Spleen (tissue), 11 donors: Measurements from ENCODE around the gene HOXC11. TPM values are rescaled to one million over a fixed set of nuclear protein-coding genes. Genes with fewer than 3 reads are reported as not detected.

Source experiments
- DNase-seq: peaks from one replicate; pipeline ENCODE4 v3.0.0-alpha.2; 2020
- H3K27ac ChIP-seq, 8 donors: fragments of 200-600 bp; sonication (generic) in 7 of 8; 1 replicate in 4 of 8; 2 replicates in 4 of 8; pipeline versions ENCODE4 v1.5.0 to v1.8.0; 2016 to 2021; ENCODE audit warnings: inconsistent platforms in 4 of 8, mild to moderate bottlenecking in 4 of 8, moderate library complexity in 1 of 8
- H3K27me3 ChIP-seq, 7 donors: fragments of 200-600 bp; sonication (generic) in 6 of 7; replicated peaks in 1 of 7; 1 replicate in 4 of 7; 2 replicates in 3 of 7; pipeline versions ENCODE4 v1.5.0 to v1.8.0; 2016 to 2021; ENCODE audit warnings: inconsistent platforms in 3 of 7, mild to moderate bottlenecking in 1 of 7
- H3K36me3 ChIP-seq, 6 donors: fragments of 200-600 bp; sonication (generic) in 5 of 6; 1 replicate in 4 of 6; 2 replicates in 2 of 6; pipeline versions ENCODE4 v1.5.0 to v1.8.0; 2016 to 2021; ENCODE audit warnings: inconsistent platforms in 2 of 6
- H3K4me1 ChIP-seq, 6 donors: fragments of 200-600 bp; sonication (generic) in 5 of 6; 1 replicate in 3 of 6; 2 replicates in 3 of 6; pipeline versions ENCODE4 v1.5.0 to v1.8.0; 2016 to 2021; ENCODE audit warnings: inconsistent platforms in 3 of 6
- H3K4me3 ChIP-seq, 8 donors: fragments of 200-600 bp; sonication (generic) in 7 of 8; 1 replicate in 4 of 8; 2 replicates in 4 of 8; pipeline versions ENCODE4 v1.5.0 to v1.8.0; 2016 to 2021; ENCODE audit warnings: inconsistent platforms in 4 of 8, mild to moderate bottlenecking in 4 of 8, moderate library complexity in 2 of 8
- H3K9me3 ChIP-seq, 8 donors: fragments of 200-600 bp; sonication (generic) in 7 of 8; 1 replicate in 4 of 8; 2 replicates in 4 of 8; pipeline versions ENCODE4 v1.5.0 to v1.8.0; 2016 to 2021; ENCODE audit warnings: inconsistent platforms in 4 of 8
- POLR2A ChIP-seq, 3 donors: fragments of 450-650 bp; IDR thresholded peaks; one replicate each; pipeline ENCODE4 v1.5.1; 2017; ENCODE audit warnings: antibody characterized with exemption in 3 of 3, mild to moderate bottlenecking in 1 of 3
- POLR2AphosphoS5 ChIP-seq, 3 donors: sonication (generic); formaldehyde crosslinking; IDR thresholded peaks; one replicate each; pipeline ENCODE4 v1.5.1; 2017; ENCODE audit warnings: antibody characterized with exemption in 3 of 3
- WGBS, 5 donors: extraction: QIAGEN DNeasy Blood & Tissue Kit in 3 of 5; methylation state at CpG; one replicate each; pipeline versions ENCODE4 v1.1.5 to v1.1.7; 2013 to 2018; 5-methylcytosine and 5-hydroxymethylcytosine counted together
- intact Hi-C: fragments of 100-400 bp; cut with DNase I; formaldehyde crosslinking; loops from one replicate; pipeline ENCODE4 v1.15.0; 2023; ENCODE audit warnings: low total_unique reads
- polyA plus RNA-seq, 3 donors: library from polyadenylated mRNA; stranded (reverse); fragments of 200-250 nt; gene quantifications; one replicate each; pipeline ENCODE4 v1.2.1, GENCODE V29; 2013
- total RNA-seq, 7 donors: library from RNA; depleted of rRNA in 3 of 7; stranded (reverse); fragments of >200 nt in 3 of 7; fragmentation: NEBNext Ultra II Directional in 4 of 7; extraction: Animal tissue kit (Norgen Biotek cat#: 25700) in 4 of 7; gene quantifications; one replicate each; pipeline versions ENCODE4 v1.1.0 to v1.2.1, GENCODE V29; 2016 to 2021
- TF ChIP-seq, protein P1 (sequence below), 11 experiments: fragments of 200-600 bp in 7 of 11; fragments of 450-650 bp in 4 of 11; sonication (generic) in 4 of 11; IDR thresholded peaks in 8 of 11; conservative IDR thresholded peaks in 3 of 11; 1 replicate in 7 of 11; 2 replicates in 4 of 11; pipeline versions ENCODE4 v1.4.0 to v1.8.0; 2016 to 2021; ENCODE audit warnings: antibody characterized with exemption in 11 of 11, inconsistent platforms in 4 of 11, mild to moderate bottlenecking in 1 of 11
- donor health status: healthy with polysubstance abuse.
- donor health status: DM: no; HTN: no; CAD: no; lungs with moderate emphysema.
- donor health status: DM: no; HTN: no; CAD: no.
- donor health status: Bipolar disorder and iron deficiency.
- donor health status: healthy.
- donor health status: DM: no; HTN: no; CAD: no.
- donor health status: DM: yes; HTN: yes; CAD: no.

Gene HOXC11
- total and polyA plus RNA-seq, 10 donors = not detected

DNA sequence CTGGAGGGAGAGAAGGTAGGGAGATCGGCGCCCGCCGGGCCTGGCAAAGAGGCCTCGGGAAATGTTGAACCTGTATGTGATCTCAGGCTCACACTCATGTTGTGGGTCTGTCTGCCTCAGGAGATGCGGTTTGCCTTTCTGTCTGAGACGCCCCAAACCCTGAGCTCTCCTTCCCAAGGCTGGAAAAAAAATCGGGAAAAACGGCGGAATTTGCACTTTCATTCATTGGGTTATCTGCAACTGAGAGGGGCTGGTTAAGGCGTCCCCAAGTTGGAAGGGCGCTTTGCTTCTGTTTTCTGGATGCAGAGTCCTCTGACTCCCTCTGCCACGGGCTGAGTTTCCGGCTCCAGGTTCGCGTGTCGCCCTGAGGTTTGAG lies 22.1 kb downstream of the HOXC11 start:
- 2 to 6% (median 3%) methylated on average over 13 to 17 of the region's 17 CpGs for WGBS, 5 donors
- intact Hi-C loops = no loop called here
- H3K4me3 ChIP-seq = peak overlapping the region in 7 of 8 donors; percentile 46 to 77 (median 49)
- H3K27me3 ChIP-seq = peaks cover 15 to 100% (median 100%) of the 10 kb centered on the region in 7 donors
- H3K4me1 ChIP-seq = peaks cover 16 to 49% (median 39%) of the 10 kb centered on the region in 6 donors
- TF ChIP-seq POLR2AphosphoS5 (IDR thresholded peaks at IDR 0.05) (no peak), POLR2A (IDR thresholded peaks at IDR 0.05) (no peak)
- TF ChIP-seq, protein P1, sequence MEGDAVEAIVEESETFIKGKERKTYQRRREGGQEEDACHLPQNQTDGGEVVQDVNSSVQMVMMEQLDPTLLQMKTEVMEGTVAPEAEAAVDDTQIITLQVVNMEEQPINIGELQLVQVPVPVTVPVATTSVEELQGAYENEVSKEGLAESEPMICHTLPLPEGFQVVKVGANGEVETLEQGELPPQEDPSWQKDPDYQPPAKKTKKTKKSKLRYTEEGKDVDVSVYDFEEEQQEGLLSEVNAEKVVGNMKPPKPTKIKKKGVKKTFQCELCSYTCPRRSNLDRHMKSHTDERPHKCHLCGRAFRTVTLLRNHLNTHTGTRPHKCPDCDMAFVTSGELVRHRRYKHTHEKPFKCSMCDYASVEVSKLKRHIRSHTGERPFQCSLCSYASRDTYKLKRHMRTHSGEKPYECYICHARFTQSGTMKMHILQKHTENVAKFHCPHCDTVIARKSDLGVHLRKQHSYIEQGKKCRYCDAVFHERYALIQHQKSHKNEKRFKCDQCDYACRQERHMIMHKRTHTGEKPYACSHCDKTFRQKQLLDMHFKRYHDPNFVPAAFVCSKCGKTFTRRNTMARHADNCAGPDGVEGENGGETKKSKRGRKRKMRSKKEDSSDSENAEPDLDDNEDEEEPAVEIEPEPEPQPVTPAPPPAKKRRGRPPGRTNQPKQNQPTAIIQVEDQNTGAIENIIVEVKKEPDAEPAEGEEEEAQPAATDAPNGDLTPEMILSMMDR (IDR thresholded peaks at IDR 0.05 in 8 of 11, conservative IDR thresholded peaks at IDR 0.05 in 3 of 11) = no peak
- no peak for DNase-seq
- no peaks in the 10 kb centered on the region for H3K36me3 ChIP-seq
- no peaks in the 10 kb centered on the region for H3K9me3 ChIP-seq
- H3K27ac ChIP-seq = no peak overlapping the region

DNA sequence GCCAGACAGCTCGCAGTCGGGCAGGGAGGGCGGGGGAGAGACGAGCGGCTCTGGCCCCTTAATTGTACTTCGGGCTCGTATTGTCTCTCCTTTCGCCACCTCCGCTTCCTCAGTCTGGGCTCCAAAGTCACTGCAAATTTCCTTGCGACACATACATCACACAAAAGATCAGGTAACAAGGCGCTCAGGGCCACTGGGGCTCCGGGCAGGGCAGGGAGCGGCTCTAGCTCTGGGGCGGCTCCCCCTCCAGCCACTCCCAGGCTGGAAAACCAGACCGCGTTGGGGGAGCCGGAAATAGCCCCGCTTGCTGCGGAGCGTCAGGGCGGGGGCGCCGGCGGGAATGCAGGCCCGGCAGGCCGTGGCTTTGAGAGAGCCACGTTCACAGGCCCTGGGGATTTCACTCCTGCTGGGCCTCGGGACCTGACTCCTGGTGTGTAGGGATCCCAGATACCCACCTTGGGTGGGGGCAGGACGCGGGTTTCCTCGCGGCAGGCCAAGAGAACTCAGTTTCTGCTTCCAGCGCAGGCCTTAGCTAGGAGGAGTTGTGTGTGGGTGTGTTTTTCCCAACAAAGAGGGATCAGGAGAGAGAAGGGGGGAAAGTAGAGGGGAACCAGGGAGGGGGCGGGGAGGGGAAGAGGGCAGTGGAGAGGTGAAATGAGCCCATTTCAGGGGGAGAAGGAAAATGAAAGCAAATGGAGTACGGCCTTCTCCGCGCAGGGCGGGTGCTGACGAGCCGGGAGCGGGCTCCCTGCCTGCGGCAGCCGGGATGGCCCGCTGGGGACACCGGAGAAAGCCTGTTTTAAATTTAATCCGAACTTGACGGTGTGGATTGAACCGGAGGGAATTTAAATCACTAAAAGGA lies 22.7 kb downstream of the HOXC11 start:
- peak; percentile 72 for DNase-seq
- Histone ChIP-seq H3K27ac (no peak overlapping the region), H3K4me3 (peak overlapping the region; percentile 24 to 77 (median 49)), H3K27me3 (peaks cover 21 to 100% (median 100%) of the 10 kb centered on the region in 7 donors), H3K4me1 (peaks cover 19 to 55% (median 45%) of the 10 kb centered on the region in 6 donors), H3K36me3 (no peaks in the 10 kb centered on the region), H3K9me3 (no peaks in the 10 kb centered on the region)
- 1 to 4% (median 2%) methylated on average over 44 to 48 of the region's 48 CpGs for WGBS, 5 donors
- intact Hi-C loops = no loop called here
- TF ChIP-seq, protein P1 (IDR thresholded peaks at IDR 0.05 in 8 of 11, conservative IDR thresholded peaks at IDR 0.05 in 3 of 11) = no peak
- TF ChIP-seq POLR2AphosphoS5 (IDR thresholded peaks at IDR 0.05) = peak in 1 of 3 donors; percentile 62
- no peak for TF ChIP-seq POLR2A (IDR thresholded peaks at IDR 0.05)

DNA sequence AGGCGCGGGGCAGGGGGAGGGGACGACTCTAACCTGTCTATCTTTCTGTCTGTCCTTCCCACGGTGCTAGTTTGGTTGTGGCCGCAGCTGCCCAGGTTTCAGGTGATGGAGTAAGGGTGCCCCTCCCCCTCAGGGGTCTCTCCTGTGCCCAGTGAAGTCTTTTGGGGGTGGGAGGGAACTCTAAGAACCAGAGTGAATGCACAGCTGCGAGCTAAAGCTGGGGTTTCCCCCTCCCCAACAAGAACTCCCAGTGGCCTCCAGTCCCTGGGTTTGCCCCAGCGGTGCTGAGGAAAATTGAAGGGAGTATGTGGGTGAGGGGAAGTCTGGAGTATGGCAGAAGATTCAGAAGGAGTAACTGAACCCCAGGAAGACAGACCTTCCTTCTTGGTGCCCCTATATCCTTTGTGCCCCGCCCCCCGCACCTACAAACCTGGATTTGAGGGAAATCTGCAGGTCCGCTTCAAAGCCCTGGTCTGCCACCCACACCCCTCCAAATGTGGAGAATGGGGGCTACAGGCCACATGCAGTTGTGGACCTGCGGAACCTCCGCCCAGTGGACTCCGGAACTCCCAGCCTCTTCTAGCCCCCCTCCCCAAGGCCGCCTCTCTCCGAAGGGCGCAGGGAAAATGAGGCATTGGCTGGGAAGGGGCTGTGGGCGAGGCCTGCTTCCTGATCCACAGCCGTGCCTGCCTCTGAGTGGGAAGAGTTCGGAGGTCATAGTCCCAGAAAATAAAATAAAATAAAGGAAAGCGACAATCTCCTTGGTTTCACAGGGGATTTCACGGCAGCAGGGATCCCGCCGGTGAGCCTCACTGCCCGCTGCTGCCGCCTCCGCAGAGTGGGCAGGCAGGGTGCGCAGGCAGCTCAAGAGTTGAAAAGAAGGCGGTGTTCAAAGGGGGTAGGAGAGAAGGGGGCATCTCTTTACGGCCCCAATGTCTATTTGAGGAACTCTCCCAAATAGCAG lies 23.6 kb downstream of the HOXC11 start:
- Histone ChIP-seq H3K27me3 (peaks cover 24 to 100% (median 100%) of the 10 kb centered on the region in 7 donors), H3K9me3 (no peaks in the 10 kb centered on the region), H3K4me1 (peaks cover 19 to 58% (median 47%) of the 10 kb centered on the region in 6 donors), H3K4me3 (peak overlapping the region; percentile 24 to 77 (median 49)), H3K36me3 (no peaks in the 10 kb centered on the region), H3K27ac (no peak overlapping the region)
- 20 to 32% (median 24%) methylated on average over 29 of the region's 29 CpGs for WGBS, 5 donors
- intact Hi-C loops = no loop called here
- TF ChIP-seq POLR2A (IDR thresholded peaks at IDR 0.05) (no peak), POLR2AphosphoS5 (IDR thresholded peaks at IDR 0.05) (no peak)
- TF ChIP-seq, protein P1 (IDR thresholded peaks at IDR 0.05 in 8 of 11, conservative IDR thresholded peaks at IDR 0.05 in 3 of 11) = no peak
- DNase-seq = peak; percentile 64
